HepG2 (cell line): ENCODE data around the gene GAN. TPM values are rescaled to one million over a fixed set of nuclear protein-coding genes. Genes with fewer than 3 reads are reported as not detected.
A peak's percentile ranks its signal among the peaks of the same experiment; 100 is the strongest.

Experiments
- ATAC-seq: fragments of 200-7000 bp; cut with Tn5 transposase; 3 replicates; pipeline ENCODE4 v1.9.1; 2020; ENCODE audit warnings: mild to moderate bottlenecking, moderate library complexity
- BruUV-seq: library from RNA; stranded (reverse); fragments of 400-500 nt; replicated peaks from 2 replicates; lab custom pipeline; 2021; lab: Mats Ljungman, UMichigan
- CTCF ChIA-PET: fragments of 300-600 bp; formaldehyde crosslinking; extraction: SDS; loops from one replicate; lab custom pipeline; 2021; ENCODE audit warnings: low total read pairs, inconsistent platforms, low intra/inter-chr PET ratio; lab: Yijun Ruan, JAX
- POLR2A ChIA-PET: fragments of 350-600 bp; sonication (Branson Sonifier 250); formaldehyde crosslinking; loops from one replicate; lab custom pipeline; 2020; ENCODE audit warnings: antibody characterized with exemption, inconsistent platforms; lab: Yijun Ruan, JAX
- DNase-seq: peaks from one replicate; pipeline ENCODE4 v3.0.0-alpha.2; 2015; ENCODE audit warnings: low spot score
- FAIRE-seq: peaks from 3 replicates; lab custom pipeline; 2011; peaks lifted over from hg19 to GRCh38; lab: Jason Lieb, UNC
- H2AFZ ChIP-seq: one replicate; pipeline ENCODE4 v1.6.1; 2011; ENCODE audit warnings: low read length, inconsistent platforms
- H3K27ac ChIP-seq: fragments of 300-600 bp; 3 replicates; pipeline ENCODE4 v1.8.0; 2011; ENCODE audit warnings: mixed run types, mild to moderate bottlenecking, mixed read lengths, low read length, inconsistent platforms; ENCODE audit not compliant: insufficient read depth; ENCODE audit errors: extremely low read length
- H3K27me3 ChIP-seq, 2 experiments: fragments of 200-600 bp in 1 of 2; 2 replicates in 1 of 2; 3 replicates in 1 of 2; pipeline versions ENCODE4 v1.6.0 to v1.8.0; 2011; ENCODE audit warnings: low read length in 2 of 2, mild to moderate bottlenecking in 2 of 2, moderate library complexity in 2 of 2, inconsistent platforms in 1 of 2; ENCODE audit not compliant: insufficient read depth in 2 of 2, control insufficient read depth in 1 of 2
- H3K36me3 ChIP-seq, 2 experiments: fragments of 200-600 bp in 1 of 2; replicated peaks in 1 of 2; 2 replicates in 1 of 2; 3 replicates in 1 of 2; pipeline versions ENCODE4 v1.5.1 to v1.8.0; 2011; ENCODE audit warnings: low read length in 2 of 2, inconsistent platforms in 1 of 2; ENCODE audit not compliant: insufficient read depth in 2 of 2, control insufficient read depth in 1 of 2
- H3K4me1 ChIP-seq: 2 replicates; pipeline ENCODE4 v1.5.1; 2012; ENCODE audit warnings: low read length, inconsistent platforms; ENCODE audit not compliant: insufficient read depth
- H3K4me2 ChIP-seq: 2 replicates; pipeline ENCODE4 v1.6.0; 2011; ENCODE audit warnings: low read depth, low read length, inconsistent platforms
- H3K4me3 ChIP-seq, 3 experiments: fragments of 200-600 bp in 1 of 3; sonication (generic), shearing (Covaris generic) in 1 of 3; replicated peaks in 1 of 3; 2 replicates each; pipeline ENCODE4 v1.5.1; 2011 to 2016; ENCODE audit warnings: low read length in 3 of 3, inconsistent platforms in 2 of 3, low read depth in 2 of 3, mild to moderate bottlenecking in 2 of 3, control low read depth in 1 of 3, mixed read lengths in 1 of 3; ENCODE audit not compliant: insufficient read depth in 1 of 3
- H3K79me2 ChIP-seq: one replicate; pipeline ENCODE4 v1.6.1; 2011; ENCODE audit warnings: low read length, inconsistent platforms; ENCODE audit not compliant: insufficient read depth
- H3K9ac ChIP-seq: 2 replicates; pipeline ENCODE4 v1.6.0; 2011; ENCODE audit warnings: mild to moderate bottlenecking, low read depth, low read length, inconsistent platforms; ENCODE audit not compliant: insufficient read depth
- H3K9me3 ChIP-seq: 2 replicates; pipeline ENCODE4 v1.5.1; 2012; ENCODE audit warnings: mild to moderate bottlenecking, low read length
- H4K20me1 ChIP-seq: 2 replicates; pipeline ENCODE4 v1.6.0; 2011; ENCODE audit warnings: inconsistent platforms, mild to moderate bottlenecking, low read length, moderate library complexity; ENCODE audit not compliant: insufficient read depth
- KLF9 ChIP-seq: IDR thresholded peaks from 2 replicates; pipeline ENCODE4 v1.6.1; 2016; ENCODE audit warnings: low read depth
- SRSF9 ChIP-seq: fragments of 200-400 bp; formaldehyde crosslinking; IDR thresholded peaks from 2 replicates; pipeline ENCODE4 v1.6.1; 2018; ENCODE audit warnings: borderline replicate concordance, mild to moderate bottlenecking, low read depth, low read length; ENCODE audit not compliant: insufficient read depth, poor library complexity, severe bottlenecking
- ZNF30 ChIP-seq: sonication (generic); formaldehyde crosslinking; IDR thresholded peaks from 2 replicates; pipeline ENCODE4 v1.5.0; 2020; ENCODE audit warnings: mild to moderate bottlenecking, missing genetic modification reagents
- ZNF343 ChIP-seq: sonication (generic); formaldehyde crosslinking; IDR thresholded peaks from 2 replicates; pipeline ENCODE4 v1.4.0; 2020; ENCODE audit warnings: mild to moderate bottlenecking, missing genetic modification reagents
- ZNF546 ChIP-seq: sonication (generic); formaldehyde crosslinking; conservative IDR thresholded peaks from 2 replicates; pipeline ENCODE4 v1.8.1; 2023; ENCODE audit warnings: mild to moderate bottlenecking, missing genetic modification reagents
- WGBS: methylation state at CpG from one replicate; pipeline ENCODE4 v1.1.6; 2017; ENCODE audit warnings: low lambda C conversion rate; 5-methylcytosine and 5-hydroxymethylcytosine counted together
- in situ Hi-C: cut with HindIII; loops from 2 replicates; pipeline ENCODE4 v1.10.0; 2017; ENCODE audit warnings: low pct_unique_long_range_greater_than_20kb; ENCODE audit not compliant: extremely low pct_ligation_motif_present
- intact Hi-C: fragments of 100-400 bp; cut with micrococcal nuclease; formaldehyde crosslinking; loops from one replicate; pipeline ENCODE4 v1.10.0; 2022; ENCODE audit not compliant: unreplicated experiment
- polyA plus RNA-seq, 8 experiments: library from polyadenylated mRNA; depleted of rRNA in 3 of 8; stranded (reverse) in 7 of 8; unstranded in 1 of 8; fragments of >200 nt; fragmentation: Illumina TruSeq in 4 of 8; extraction: Trizol in 4 of 8; gene quantifications; 2 replicates each; pipeline versions ENCODE4 v1.2.1 to v1.2.3, GENCODE V29; 2011 to 2016; ENCODE audit warnings: low read depth in 4 of 8, missing spikeins in 1 of 8, mixed read lengths in 1 of 8; ENCODE audit not compliant: insufficient read depth in 1 of 8
- total RNA-seq, 5 experiments: library from RNA; depleted of rRNA; stranded (reverse); fragments of >200 nt; fragmentation: Illumina TruSeq; extraction: Trizol; gene quantifications; 2 replicates each; pipeline ENCODE4 v1.2.3, GENCODE V29; 2016; ENCODE audit warnings: low read depth in 1 of 5
- TF ChIP-seq, protein P1 (sequence below): sonication (generic); formaldehyde crosslinking; IDR thresholded peaks from 2 replicates; pipeline ENCODE4 v1.9.0; 2022; ENCODE audit warnings: missing genetic modification reagents, mild to moderate bottlenecking, borderline replicate concordance
- TF ChIP-seq, protein P2 (sequence below): sonication (generic); formaldehyde crosslinking; IDR thresholded peaks from 2 replicates; pipeline ENCODE4 v1.4.0; 2020; ENCODE audit warnings: mild to moderate bottlenecking, missing genetic modification reagents
- TF ChIP-seq, protein P3 (sequence below): sonication (generic); formaldehyde crosslinking; IDR thresholded peaks from 2 replicates; pipeline ENCODE4 v1.5.0; 2020; ENCODE audit warnings: missing genetic modification reagents
- TF ChIP-seq, protein P4 (sequence below): sonication (generic); formaldehyde crosslinking; IDR thresholded peaks from 2 replicates; pipeline ENCODE4 v1.4.0; 2020; ENCODE audit warnings: mild to moderate bottlenecking, missing genetic modification reagents
- TF ChIP-seq, protein P5 (sequence below): sonication (generic); formaldehyde crosslinking; IDR thresholded peaks from 2 replicates; pipeline ENCODE4 v1.5.0; 2020; ENCODE audit warnings: missing genetic modification reagents, mild to moderate bottlenecking, borderline replicate concordance

The GAN gene
- total and polyA plus RNA-seq, 2 of the 13 experiments (the other 11 are each of a cell fraction or from before 2014, with no cell fraction given): 4.3 to 11.0 TPM

DNA sequence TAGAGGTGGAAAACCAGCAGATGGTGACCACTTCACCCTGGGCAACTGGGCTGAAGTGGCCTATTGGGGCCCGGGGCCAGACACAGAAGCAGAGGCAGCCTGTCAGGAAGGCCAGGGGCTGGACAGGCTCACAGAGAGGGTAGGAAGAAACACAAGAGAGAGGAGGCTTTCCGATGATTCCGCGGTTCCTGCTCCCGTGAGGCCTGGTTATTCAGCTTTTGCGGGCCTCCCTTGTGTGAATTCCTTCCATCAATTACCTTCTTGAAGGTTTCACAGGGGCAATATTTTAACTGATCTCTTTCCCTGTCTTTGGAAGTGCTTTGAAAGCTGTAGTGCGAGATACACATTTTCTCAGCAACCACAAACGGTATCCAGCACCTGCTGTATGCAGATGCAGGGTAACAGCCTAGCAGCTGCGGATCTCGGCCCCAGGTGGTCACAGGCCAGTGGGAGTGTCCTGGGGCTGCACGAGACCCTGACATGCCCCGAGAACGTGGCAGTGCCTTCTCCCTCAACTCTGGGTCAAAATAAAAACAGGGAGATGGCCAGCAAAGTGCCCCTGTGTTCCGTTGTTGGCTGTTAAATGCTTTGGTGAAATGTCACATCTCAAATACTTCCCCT, 118.3 kb downstream of the GAN start:
- TF ChIP-seq, protein P1, sequence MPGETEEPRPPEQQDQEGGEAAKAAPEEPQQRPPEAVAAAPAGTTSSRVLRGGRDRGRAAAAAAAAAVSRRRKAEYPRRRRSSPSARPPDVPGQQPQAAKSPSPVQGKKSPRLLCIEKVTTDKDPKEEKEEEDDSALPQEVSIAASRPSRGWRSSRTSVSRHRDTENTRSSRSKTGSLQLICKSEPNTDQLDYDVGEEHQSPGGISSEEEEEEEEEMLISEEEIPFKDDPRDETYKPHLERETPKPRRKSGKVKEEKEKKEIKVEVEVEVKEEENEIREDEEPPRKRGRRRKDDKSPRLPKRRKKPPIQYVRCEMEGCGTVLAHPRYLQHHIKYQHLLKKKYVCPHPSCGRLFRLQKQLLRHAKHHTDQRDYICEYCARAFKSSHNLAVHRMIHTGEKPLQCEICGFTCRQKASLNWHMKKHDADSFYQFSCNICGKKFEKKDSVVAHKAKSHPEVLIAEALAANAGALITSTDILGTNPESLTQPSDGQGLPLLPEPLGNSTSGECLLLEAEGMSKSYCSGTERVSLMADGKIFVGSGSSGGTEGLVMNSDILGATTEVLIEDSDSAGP: 0 out of 2 replicates have a peak, but pooled peaks have one; percentile 24
- TF ChIP-seq ZNF343: no peak
- intact Hi-C loops (no loop called here), in situ Hi-C loops (no loop called here)
- ATAC-seq (no peak), FAIRE-seq (no peak), DNase-seq (no peak)
- H3K27ac ChIP-seq: no peak overlapping the region
- BruUV-seq: no TSS peak
- 50% methylated on average over 14 of the region's 14 CpGs for WGBS
- H3K4me3 ChIP-seq: peak overlapping the region in 1 of 3 experiments; percentile 36; a peak in 2 of 6 replicates
- H3K36me3 ChIP-seq: no peaks in the 10 kb centered on the region
- H2AFZ ChIP-seq: peak overlapping the region; percentile 77
- H3K9me3 ChIP-seq: no peaks in the 10 kb centered on the region
- peak overlapping the region; percentile 56 for H3K9ac ChIP-seq
- ChIA-PET POLR2A (interaction anchor here (0.7 to 7.2 kb wide), 3 partner anchors 13 to 116 kb away, joined by 3 to 61 read pairs (median 6); no protein-coding TSS in a partner anchor), CTCF (no interaction called here)
- H3K4me2 ChIP-seq: peak overlapping the region; percentile 66
- peaks cover 2 to 4% of the 10 kb centered on the region in 2 experiments; a peak in 2 of 5 replicates for H3K27me3 ChIP-seq
- H3K4me1 ChIP-seq: peaks cover 56% of the 10 kb centered on the region
- H3K79me2 ChIP-seq: no peaks in the 10 kb centered on the region
- H4K20me1 ChIP-seq: no peaks in the 10 kb centered on the region

DNA sequence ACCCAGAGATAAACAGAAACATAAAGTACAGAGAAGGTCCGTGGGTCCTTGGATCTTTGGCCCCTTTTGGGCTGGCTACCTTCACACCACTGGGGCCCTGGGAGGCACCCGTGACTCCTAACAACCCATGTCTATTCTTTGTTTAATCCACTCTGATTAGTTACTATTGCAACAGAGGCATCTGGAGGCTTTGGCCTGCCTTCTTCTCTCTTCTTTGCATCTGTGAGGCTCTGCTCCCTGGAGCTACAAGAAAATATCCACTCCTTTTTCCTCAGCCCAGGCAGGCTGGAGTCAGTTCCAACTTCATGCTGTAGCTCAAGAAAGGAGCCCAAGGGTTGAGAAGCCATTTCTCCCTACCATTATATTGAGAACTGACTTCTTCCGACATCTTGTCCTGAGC, 120.3 kb downstream of the GAN start:
- no peaks in the 10 kb centered on the region for H3K79me2 ChIP-seq
- H2AFZ ChIP-seq: no peak overlapping the region
- DNase-seq: no peak
- peaks cover 2 to 18% of the 10 kb centered on the region in 2 experiments; a peak in 3 of 5 replicates for H3K27me3 ChIP-seq
- intact Hi-C loops: no loop called here
- no TSS peak for BruUV-seq
- in situ Hi-C loops: no loop called here
- H3K36me3 ChIP-seq: no peaks in the 10 kb centered on the region
- POLR2A ChIA-PET: interaction anchor here (7.2 kb wide), 1 partner anchor 15 kb away, joined by 61 read pairs; no protein-coding TSS in a partner anchor
- no peak overlapping the region for H3K9ac ChIP-seq
- CTCF ChIA-PET: no interaction called here
- H3K4me1 ChIP-seq: peaks cover 40% of the 10 kb centered on the region
- no peak overlapping the region for H3K27ac ChIP-seq
- no peak overlapping the region for H3K4me3 ChIP-seq
- no peak for FAIRE-seq
- H3K4me2 ChIP-seq: no peak overlapping the region
- H3K9me3 ChIP-seq: no peaks in the 10 kb centered on the region
- WGBS: 35% methylated on average over 3 of the region's 3 CpGs
- no peak for ATAC-seq
- no peaks in the 10 kb centered on the region for H4K20me1 ChIP-seq
- TF ChIP-seq, protein P1: no peak
- no peak for TF ChIP-seq SRSF9
- TF ChIP-seq, protein P2, sequence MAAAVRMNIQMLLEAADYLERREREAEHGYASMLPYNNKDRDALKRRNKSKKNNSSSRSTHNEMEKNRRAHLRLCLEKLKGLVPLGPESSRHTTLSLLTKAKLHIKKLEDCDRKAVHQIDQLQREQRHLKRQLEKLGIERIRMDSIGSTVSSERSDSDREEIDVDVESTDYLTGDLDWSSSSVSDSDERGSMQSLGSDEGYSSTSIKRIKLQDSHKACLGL: no peak
- TF ChIP-seq, protein P3, sequence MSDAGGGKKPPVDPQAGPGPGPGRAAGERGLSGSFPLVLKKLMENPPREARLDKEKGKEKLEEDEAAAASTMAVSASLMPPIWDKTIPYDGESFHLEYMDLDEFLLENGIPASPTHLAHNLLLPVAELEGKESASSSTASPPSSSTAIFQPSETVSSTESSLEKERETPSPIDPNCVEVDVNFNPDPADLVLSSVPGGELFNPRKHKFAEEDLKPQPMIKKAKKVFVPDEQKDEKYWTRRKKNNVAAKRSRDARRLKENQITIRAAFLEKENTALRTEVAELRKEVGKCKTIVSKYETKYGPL (CRISPR knock-in tag): no peak
- no peak for TF ChIP-seq ZNF30
- TF ChIP-seq ZNF546 (CRISPR knock-in tag): no peak
- TF ChIP-seq, protein P4, sequence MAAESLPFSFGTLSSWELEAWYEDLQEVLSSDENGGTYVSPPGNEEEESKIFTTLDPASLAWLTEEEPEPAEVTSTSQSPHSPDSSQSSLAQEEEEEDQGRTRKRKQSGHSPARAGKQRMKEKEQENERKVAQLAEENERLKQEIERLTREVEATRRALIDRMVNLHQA: no peak
- TF ChIP-seq KLF9: no peak
- TF ChIP-seq, protein P5, sequence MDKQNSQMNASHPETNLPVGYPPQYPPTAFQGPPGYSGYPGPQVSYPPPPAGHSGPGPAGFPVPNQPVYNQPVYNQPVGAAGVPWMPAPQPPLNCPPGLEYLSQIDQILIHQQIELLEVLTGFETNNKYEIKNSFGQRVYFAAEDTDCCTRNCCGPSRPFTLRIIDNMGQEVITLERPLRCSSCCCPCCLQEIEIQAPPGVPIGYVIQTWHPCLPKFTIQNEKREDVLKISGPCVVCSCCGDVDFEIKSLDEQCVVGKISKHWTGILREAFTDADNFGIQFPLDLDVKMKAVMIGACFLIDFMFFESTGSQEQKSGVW: no peak
